ENCODE measurements around the gene PRKCSH. TPM values are rescaled to one million over a fixed set of nuclear protein-coding genes. Genes with fewer than 3 reads are reported as not detected.

PRKCSH gene
- total and polyA plus RNA-seq, 10 of the 15 experiments (the other 5 are each of a cell fraction or from before 2014, with no cell fraction given) = 1.1 to 280 (median 44.1) TPM

DNA sequence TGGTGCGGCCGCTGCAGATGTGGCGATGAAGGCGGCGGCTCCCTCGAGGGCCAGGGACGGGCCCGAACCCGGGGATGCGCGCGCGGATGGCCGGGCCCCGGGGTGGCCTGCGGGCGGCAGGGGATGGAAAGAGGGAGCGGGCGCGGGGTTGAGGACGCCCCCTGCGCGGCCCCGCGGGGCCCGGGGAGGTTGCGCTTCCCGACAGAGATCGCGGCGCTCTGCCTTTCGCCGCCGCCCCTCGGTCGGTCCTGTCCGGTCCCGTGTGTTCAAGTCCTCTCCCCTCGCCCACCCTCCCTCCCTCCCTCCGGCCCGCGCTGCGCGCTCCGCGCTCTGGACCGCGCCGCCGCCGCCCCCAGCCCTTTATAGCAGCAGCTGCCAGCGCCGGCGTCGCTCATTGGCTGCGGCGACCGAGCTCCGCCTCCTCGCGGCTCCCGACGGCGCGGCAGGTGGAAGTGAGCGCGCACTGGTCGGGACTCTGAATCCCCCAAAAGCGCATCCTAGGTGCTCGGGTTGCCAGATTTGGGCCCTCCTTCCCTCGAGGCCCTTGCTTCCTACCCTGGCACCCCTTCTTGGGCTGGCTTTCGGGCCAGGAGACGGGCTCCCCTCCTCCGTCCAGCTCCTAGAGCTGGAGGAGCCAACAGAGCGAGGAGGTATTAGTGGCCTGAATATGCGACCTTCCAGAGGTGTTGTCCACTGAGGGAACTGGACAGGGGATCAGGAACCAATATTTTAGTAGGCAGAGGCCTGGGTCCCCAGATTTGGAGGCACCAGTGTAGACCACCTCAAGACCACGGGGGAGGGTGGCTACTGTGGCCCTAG is 45.5 kb downstream of the PRKCSH start, which contains the start of gene ELAVL3:
TSS of gene ELAVL3 (minus strand) at position 332 of the 819 bp plus-strand sequence. CDS start 438 bp downstream, outside the sequence.
- H2AFZ ChIP-seq (ENCODE audit: control insufficient read depth, low read depth, low read length) = peak within 1 kb of the TSS; percentile 47
- no peaks in the 10 kb centered on the region for H3K79me2 ChIP-seq (ENCODE audit: control insufficient read depth, insufficient read depth, low read length)
- no peaks in the 10 kb centered on the region for H3K36me3 ChIP-seq (ENCODE audit: control insufficient read depth in 2 of 2, insufficient read depth in 2 of 2, low read length in 1 of 2)
- H3K27ac ChIP-seq (ENCODE audit: control insufficient read depth, insufficient read depth) = no peak within 1 kb of the TSS
- RAD21 ChIA-PET (ENCODE audit: unreplicated experiment) = interaction anchor here (2.2 kb wide), 1 partner anchor 105 kb away, joined by 36 read pairs; the partner anchor contains the start of gene SWSAP1
- 61% methylated on average over 26 of the region's 77 CpGs for WGBS (ENCODE audit: insufficient coverage, insufficient replicate concordance, low lambda C conversion rate, missing lambda C conversion rate)
- no peak within 1 kb of the TSS for H3K9ac ChIP-seq (ENCODE audit: control insufficient read depth, insufficient read depth, low read length)
- POLR2A ChIA-PET = no interaction called here
- no peaks in the 10 kb centered on the region; the same call in 2 of the 3 replicates for H3K9me3 ChIP-seq (replicated peaks; ENCODE audit: control insufficient read depth, insufficient read depth, low read length)
- H4K20me1 ChIP-seq (ENCODE audit: control insufficient read depth, insufficient read depth) = no peaks in the 10 kb centered on the region
- BruUV-seq (replicated peaks) = no TSS peak
- ATAC-seq = no peak
- H3K4me1 ChIP-seq (ENCODE audit: control insufficient read depth, insufficient read depth, low read length) = peaks cover 19% of the 10 kb centered on the region
- H3K4me3 ChIP-seq = peak within 1 kb of the TSS; percentile 40; the same call in 1 of the 2 replicates
- intact Hi-C loops (cut with micrococcal nuclease; ENCODE audit: unreplicated experiment) (no loop called here), in situ Hi-C loops (cut with MboI) (no loop called here)
- no peak for FAIRE-seq
- peak within 1 kb of the TSS; percentile 87 for H3K4me2 ChIP-seq (ENCODE audit: control insufficient read depth, insufficient read depth)
- SMC1A ChIA-PET (ENCODE audit: uncharacterized antibody, unreplicated experiment) = interaction anchor here (2.4 kb wide), 1 partner anchor 100 kb away, joined by 29 read pairs; no protein-coding TSS in a partner anchor
- CTCF ChIA-PET = interaction anchor here (3.3 kb wide), 1 partner anchor 99 kb away, joined by 76 read pairs; no protein-coding TSS in a partner anchor
- no peak for DNase-seq (ENCODE audit: low read depth, low spot score)
- peaks cover 8 to 10% of the 10 kb centered on the region in 2 experiments for H3K27me3 ChIP-seq (replicated peaks in 1 of 2; ENCODE audit: control insufficient read depth in 2 of 2, insufficient read depth in 2 of 2, low read length in 1 of 2)
- TF ChIP-seq CHD1 (IDR thresholded peaks at IDR 0.05; ENCODE audit: low read depth, low read length) = no peak
- TF ChIP-seq NFYB (IDR thresholded peaks at IDR 0.05; ENCODE audit: insufficient read depth, low read depth, low read length) = 0 out of 2 replicates have a peak, but pooled peaks have one; percentile 13
- no peak for TF ChIP-seq SIX5 (IDR thresholded peaks at IDR 0.05; ENCODE audit: low read depth, low read length, severe bottlenecking)
- TF ChIP-seq SUZ12 (IDR thresholded peaks at IDR 0.05; ENCODE audit: unreplicated experiment) = peak; percentile 25
- TF ChIP-seq ZNF274 (IDR thresholded peaks at IDR 0.05; ENCODE audit: insufficient read depth, insufficient read length) = no peak
- no peak for TF ChIP-seq STAT1 (conservative IDR thresholded peaks at IDR 0.05)
- no peak for TF ChIP-seq MYB (IDR thresholded peaks at IDR 0.05; ENCODE audit: borderline replicate concordance, low read depth, low read length)
- no peak for TF ChIP-seq NFXL1 (IDR thresholded peaks at IDR 0.05; ENCODE audit: borderline replicate concordance)
- no peak for TF ChIP-seq GABPA (IDR thresholded peaks at IDR 0.05; ENCODE audit: low read depth)
- no peak for TF ChIP-seq ELK1 (IDR thresholded peaks at IDR 0.05; ENCODE audit: low read depth, low read length)
- no peak for TF ChIP-seq NR2C1 (IDR thresholded peaks at IDR 0.05)
- TF ChIP-seq, protein P1, sequence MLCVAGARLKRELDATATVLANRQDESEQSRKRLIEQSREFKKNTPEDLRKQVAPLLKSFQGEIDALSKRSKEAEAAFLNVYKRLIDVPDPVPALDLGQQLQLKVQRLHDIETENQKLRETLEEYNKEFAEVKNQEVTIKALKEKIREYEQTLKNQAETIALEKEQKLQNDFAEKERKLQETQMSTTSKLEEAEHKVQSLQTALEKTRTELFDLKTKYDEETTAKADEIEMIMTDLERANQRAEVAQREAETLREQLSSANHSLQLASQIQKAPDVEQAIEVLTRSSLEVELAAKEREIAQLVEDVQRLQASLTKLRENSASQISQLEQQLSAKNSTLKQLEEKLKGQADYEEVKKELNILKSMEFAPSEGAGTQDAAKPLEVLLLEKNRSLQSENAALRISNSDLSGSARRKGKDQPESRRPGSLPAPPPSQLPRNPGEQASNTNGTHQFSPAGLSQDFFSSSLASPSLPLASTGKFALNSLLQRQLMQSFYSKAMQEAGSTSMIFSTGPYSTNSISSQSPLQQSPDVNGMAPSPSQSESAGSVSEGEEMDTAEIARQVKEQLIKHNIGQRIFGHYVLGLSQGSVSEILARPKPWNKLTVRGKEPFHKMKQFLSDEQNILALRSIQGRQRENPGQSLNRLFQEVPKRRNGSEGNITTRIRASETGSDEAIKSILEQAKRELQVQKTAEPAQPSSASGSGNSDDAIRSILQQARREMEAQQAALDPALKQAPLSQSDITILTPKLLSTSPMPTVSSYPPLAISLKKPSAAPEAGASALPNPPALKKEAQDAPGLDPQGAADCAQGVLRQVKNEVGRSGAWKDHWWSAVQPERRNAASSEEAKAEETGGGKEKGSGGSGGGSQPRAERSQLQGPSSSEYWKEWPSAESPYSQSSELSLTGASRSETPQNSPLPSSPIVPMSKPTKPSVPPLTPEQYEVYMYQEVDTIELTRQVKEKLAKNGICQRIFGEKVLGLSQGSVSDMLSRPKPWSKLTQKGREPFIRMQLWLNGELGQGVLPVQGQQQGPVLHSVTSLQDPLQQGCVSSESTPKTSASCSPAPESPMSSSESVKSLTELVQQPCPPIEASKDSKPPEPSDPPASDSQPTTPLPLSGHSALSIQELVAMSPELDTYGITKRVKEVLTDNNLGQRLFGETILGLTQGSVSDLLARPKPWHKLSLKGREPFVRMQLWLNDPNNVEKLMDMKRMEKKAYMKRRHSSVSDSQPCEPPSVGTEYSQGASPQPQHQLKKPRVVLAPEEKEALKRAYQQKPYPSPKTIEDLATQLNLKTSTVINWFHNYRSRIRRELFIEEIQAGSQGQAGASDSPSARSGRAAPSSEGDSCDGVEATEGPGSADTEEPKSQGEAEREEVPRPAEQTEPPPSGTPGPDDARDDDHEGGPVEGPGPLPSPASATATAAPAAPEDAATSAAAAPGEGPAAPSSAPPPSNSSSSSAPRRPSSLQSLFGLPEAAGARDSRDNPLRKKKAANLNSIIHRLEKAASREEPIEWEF (IDR thresholded peaks at IDR 0.05; ENCODE audit: insufficient replicate concordance, low read depth, low read length) = no peak
- TF ChIP-seq BCL11A (IDR thresholded peaks at IDR 0.05; ENCODE audit: low read depth, low read length) = no peak

Measured in GM12878 (cell line).